Transverse colon (tissue), 4 donors: ENCODE data around the gene VANGL1. TPM values are rescaled to one million over a fixed set of nuclear protein-coding genes. Genes with fewer than 3 reads are reported as not detected.

Source experiments
- DNase-seq: peaks from one replicate; pipeline ENCODE4 v3.0.0-alpha.2; 2019
- H3K27ac ChIP-seq, 4 donors: fragments of 200-600 bp; sonication (generic); 2 replicates each; pipeline ENCODE4 v1.5.1; 2016 to 2018; ENCODE audit warnings: inconsistent platforms in 4 of 4
- H3K27me3 ChIP-seq: fragments of 200-600 bp; sonication (generic); 2 replicates; pipeline ENCODE4 v1.5.1; 2017; ENCODE audit warnings: inconsistent platforms
- H3K36me3 ChIP-seq, 4 donors: fragments of 200-600 bp; sonication (generic); 2 replicates each; pipeline ENCODE4 v1.5.1; 2017 to 2019; ENCODE audit warnings: inconsistent platforms in 4 of 4
- H3K4me1 ChIP-seq, 4 donors: fragments of 200-600 bp; sonication (generic); 2 replicates each; pipeline ENCODE4 v1.5.1; 2017 to 2020; ENCODE audit warnings: inconsistent platforms in 4 of 4
- H3K4me3 ChIP-seq, 4 donors: fragments of 200-600 bp; sonication (generic); 1 replicate in 1 of 4; 2 replicates in 3 of 4; pipeline versions ENCODE4 v1.5.1 to v1.6.1; 2017 to 2019; ENCODE audit warnings: inconsistent platforms in 4 of 4
- H3K9me3 ChIP-seq, 2 donors: fragments of 200-600 bp; sonication (generic); 2 replicates each; pipeline ENCODE4 v1.5.1; 2017 to 2019; ENCODE audit warnings: inconsistent platforms in 2 of 2
- EP300 ChIP-seq: sonication (generic); formaldehyde crosslinking; IDR thresholded peaks from one replicate; pipeline ENCODE4 v1.6.1; 2017; ENCODE audit warnings: antibody characterized with exemption, low read depth
- POLR2A ChIP-seq: fragments of 450-650 bp; IDR thresholded peaks from one replicate; pipeline ENCODE4 v1.6.1; 2016; ENCODE audit warnings: antibody characterized with exemption, mild to moderate bottlenecking, moderate library complexity
- POLR2AphosphoS5 ChIP-seq, 3 donors: sonication (generic); formaldehyde crosslinking; IDR thresholded peaks; one replicate each; pipeline ENCODE4 v1.6.1; 2016; ENCODE audit warnings: antibody characterized with exemption in 3 of 3
- WGBS, 2 donors: methylation state at CpG; one replicate each; pipeline ENCODE4 v1.1.5; 2018; ENCODE audit warnings: low coverage in 1 of 2; 5-methylcytosine and 5-hydroxymethylcytosine counted together
- in situ Hi-C, 4 donors: fragments of 200-750 bp; cut with MboI; loops; one replicate each; pipeline versions ENCODE4 v1.15.0 to v1.15.1; 2017; ENCODE audit warnings: low sequenced_read_pairs in 3 of 4, low pct_ligation_motif_present in 1 of 4, low pct_unique_long_range_greater_than_20kb in 1 of 4
- intact Hi-C: fragments of 100-400 bp; cut with DNase I; formaldehyde crosslinking; loops from one replicate; pipeline ENCODE4 v1.15.1; 2023; ENCODE audit warnings: low total_unique reads
- total RNA-seq, 4 donors: library from RNA; depleted of rRNA; stranded (reverse); fragments of >200 nt; gene quantifications; one replicate each; pipeline ENCODE4 v1.1.0, GENCODE V29; 2016
- TF ChIP-seq, protein P1 (sequence below), 5 experiments: fragments of 200-600 bp in 3 of 5; fragments of 450-650 bp in 2 of 5; sonication (generic) in 3 of 5; IDR thresholded peaks; 1 replicate in 2 of 5; 2 replicates in 3 of 5; pipeline ENCODE4 v1.5.1; 2016 to 2017; ENCODE audit warnings: antibody characterized with exemption in 5 of 5, inconsistent platforms in 3 of 5, mild to moderate bottlenecking in 2 of 5, moderate library complexity in 1 of 5

Gene VANGL1
- total RNA-seq, 4 donors from 2014 or later: 5.6 to 26.9 (median 16.9) TPM

DNA sequence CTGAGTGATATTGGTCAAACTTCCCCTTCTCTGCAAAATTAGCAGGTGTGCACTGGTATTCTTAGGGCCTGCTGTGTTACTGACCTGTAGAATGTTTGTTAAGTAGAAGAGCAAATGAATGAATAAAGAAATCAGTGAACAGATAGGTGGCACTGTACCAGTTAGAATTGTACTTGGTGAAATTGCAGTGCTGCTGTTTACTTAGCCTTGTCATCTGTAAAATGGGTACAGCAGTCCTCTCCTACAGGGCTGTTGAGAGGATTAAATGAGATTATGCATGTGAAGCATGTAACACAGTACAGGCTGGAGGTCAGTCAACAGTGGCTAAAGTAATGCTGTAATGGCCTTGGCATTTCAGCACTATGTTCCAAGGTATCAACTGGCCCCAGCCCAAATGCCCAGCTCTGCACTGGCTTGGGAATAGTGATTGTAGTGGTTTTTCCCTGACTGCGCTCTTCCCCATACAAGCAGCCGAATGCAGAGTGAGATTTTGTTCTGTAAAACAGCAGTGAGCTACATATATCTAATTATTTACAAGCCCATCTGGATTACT lies 10.5 kb downstream of the VANGL1 start:
- in situ Hi-C loops (no loop called here), intact Hi-C loops (no loop called here)
- Histone ChIP-seq H3K27me3 (no peaks in the 10 kb centered on the region), H3K4me1 (peaks cover 19 to 54% (median 39%) of the 10 kb centered on the region in 4 donors), H3K36me3 (no peaks in the 10 kb centered on the region), H3K9me3 (no peaks in the 10 kb centered on the region), H3K27ac (peak overlapping the region in 1 of 4 donors; percentile 57), H3K4me3 (no peak overlapping the region)
- TF ChIP-seq, protein P1, sequence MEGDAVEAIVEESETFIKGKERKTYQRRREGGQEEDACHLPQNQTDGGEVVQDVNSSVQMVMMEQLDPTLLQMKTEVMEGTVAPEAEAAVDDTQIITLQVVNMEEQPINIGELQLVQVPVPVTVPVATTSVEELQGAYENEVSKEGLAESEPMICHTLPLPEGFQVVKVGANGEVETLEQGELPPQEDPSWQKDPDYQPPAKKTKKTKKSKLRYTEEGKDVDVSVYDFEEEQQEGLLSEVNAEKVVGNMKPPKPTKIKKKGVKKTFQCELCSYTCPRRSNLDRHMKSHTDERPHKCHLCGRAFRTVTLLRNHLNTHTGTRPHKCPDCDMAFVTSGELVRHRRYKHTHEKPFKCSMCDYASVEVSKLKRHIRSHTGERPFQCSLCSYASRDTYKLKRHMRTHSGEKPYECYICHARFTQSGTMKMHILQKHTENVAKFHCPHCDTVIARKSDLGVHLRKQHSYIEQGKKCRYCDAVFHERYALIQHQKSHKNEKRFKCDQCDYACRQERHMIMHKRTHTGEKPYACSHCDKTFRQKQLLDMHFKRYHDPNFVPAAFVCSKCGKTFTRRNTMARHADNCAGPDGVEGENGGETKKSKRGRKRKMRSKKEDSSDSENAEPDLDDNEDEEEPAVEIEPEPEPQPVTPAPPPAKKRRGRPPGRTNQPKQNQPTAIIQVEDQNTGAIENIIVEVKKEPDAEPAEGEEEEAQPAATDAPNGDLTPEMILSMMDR (IDR thresholded peaks at IDR 0.05): no peak
- TF ChIP-seq EP300 (no peak), POLR2AphosphoS5 (IDR thresholded peaks at IDR 0.05) (no peak), POLR2A (no peak)
- 97% methylated on average over 2 of the region's 2 CpGs; no CpG with 5 or more reads in 1 of the 2 donors for WGBS, 2 donors
- no peak for DNase-seq

DNA sequence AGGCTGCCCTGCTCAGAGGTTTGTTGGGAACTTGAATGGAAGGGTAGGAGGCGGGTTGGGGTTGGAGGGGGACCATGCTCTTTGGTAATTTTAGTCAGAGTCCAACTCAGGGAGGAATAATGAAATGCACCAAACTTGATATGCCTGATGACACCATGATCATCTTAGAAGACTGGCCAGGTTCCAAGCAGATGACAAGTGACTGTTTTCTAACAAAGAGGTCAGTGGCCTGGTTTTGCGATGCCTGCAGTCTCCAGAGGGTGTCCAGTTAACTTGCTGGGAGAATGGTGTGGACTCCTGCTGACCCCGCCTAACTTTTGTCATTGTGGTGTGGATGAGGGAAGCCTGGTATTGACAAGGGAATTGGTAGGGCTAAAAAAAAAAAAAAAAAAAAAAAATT lies 12.4 kb downstream of the VANGL1 start:
- no peak for TF ChIP-seq POLR2AphosphoS5 (IDR thresholded peaks at IDR 0.05)
- TF ChIP-seq EP300: no peak
- TF ChIP-seq, protein P1 (IDR thresholded peaks at IDR 0.05): no peak
- TF ChIP-seq POLR2A: no peak
- in situ Hi-C loops: no loop called here
- Histone ChIP-seq H3K9me3 (no peaks in the 10 kb centered on the region), H3K27ac (no peak overlapping the region), H3K36me3 (no peaks in the 10 kb centered on the region), H3K4me1 (peaks cover 14 to 36% (median 28%) of the 10 kb centered on the region in 4 donors), H3K27me3 (no peaks in the 10 kb centered on the region), H3K4me3 (no peak overlapping the region)
- DNase-seq: no peak
- WGBS, 2 donors: 72 to 97% methylated on average over 2 to 3 of the region's 3 CpGs
- intact Hi-C loops: no loop called here

DNA sequence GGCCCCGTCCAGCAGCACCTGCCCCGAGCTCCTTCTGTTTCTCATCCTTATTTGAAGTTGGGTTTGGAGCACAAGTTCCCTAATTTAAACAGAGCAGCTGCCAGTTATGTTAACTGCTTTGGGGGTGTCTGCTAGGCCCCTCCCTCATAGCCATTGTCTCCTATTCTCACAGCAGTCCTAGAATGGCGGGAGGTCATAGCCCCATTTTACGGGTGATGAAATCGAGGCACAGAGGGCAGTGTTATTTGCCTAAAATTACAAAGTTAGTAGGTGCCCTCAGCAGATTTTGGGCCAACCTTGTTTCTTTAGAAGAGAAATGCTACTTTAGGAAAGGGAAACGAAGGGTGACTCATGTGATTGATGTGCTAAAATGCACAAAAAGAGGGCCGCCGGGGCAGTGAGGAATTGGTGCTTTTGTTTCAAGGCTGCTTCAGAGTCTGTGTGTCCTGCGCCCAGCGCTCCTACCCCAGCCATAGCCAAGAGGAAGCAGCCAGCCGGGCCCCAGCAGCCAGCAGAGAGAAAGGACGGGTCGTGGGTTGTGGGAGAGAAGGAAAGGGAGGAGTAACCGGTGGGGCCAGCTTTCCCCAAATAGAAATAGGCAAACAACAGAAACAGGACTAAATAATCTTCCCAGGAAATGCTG lies 13.0 kb downstream of the VANGL1 start:
- in situ Hi-C loops (no loop called here), intact Hi-C loops (no loop called here)
- H3K9me3 ChIP-seq: no peaks in the 10 kb centered on the region
- TF ChIP-seq POLR2A (no peak), EP300 (no peak)
- TF ChIP-seq, protein P1 (IDR thresholded peaks at IDR 0.05): no peak
- H3K36me3 ChIP-seq: peaks cover 0 to 2% (median 0%) of the 10 kb centered on the region in 4 donors
- DNase-seq: no peak
- WGBS, 2 donors: 40 to 47% methylated on average over 12 to 14 of the region's 14 CpGs
- no peak overlapping the region for H3K4me3 ChIP-seq
- H3K4me1 ChIP-seq: peaks cover 8 to 29% (median 22%) of the 10 kb centered on the region in 4 donors
- H3K27me3 ChIP-seq: no peaks in the 10 kb centered on the region
- H3K27ac ChIP-seq: no peak overlapping the region

DNA sequence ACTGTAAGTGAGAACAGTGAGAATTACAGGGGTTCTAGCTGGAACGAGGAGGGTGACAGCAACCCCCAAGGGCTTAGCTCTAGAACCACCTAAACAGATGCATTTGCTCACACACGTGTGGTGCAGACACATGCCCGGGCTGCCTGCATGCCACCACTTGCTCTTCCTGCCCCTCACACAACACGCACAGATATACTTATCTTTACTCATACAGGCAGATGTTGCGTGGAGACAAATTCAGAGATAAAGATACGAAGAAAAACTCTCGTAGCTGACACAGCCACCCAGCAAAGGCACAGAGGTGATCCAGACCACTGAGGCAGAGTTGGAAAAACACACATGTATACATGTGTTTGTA lies 13.5 kb downstream of the VANGL1 start:
- Histone ChIP-seq H3K27ac (no peak overlapping the region), H3K27me3 (no peaks in the 10 kb centered on the region), H3K4me3 (no peak overlapping the region), H3K9me3 (no peaks in the 10 kb centered on the region), H3K4me1 (peaks cover 2 to 24% (median 17%) of the 10 kb centered on the region in 4 donors), H3K36me3 (peaks cover 0 to 7% (median 0%) of the 10 kb centered on the region in 4 donors)
- 72 to 85% methylated on average over 3 to 7 of the region's 7 CpGs for WGBS, 2 donors
- no peak for TF ChIP-seq POLR2A
- TF ChIP-seq POLR2AphosphoS5 (IDR thresholded peaks at IDR 0.05): no peak
- no peak for TF ChIP-seq EP300
- TF ChIP-seq, protein P1 (IDR thresholded peaks at IDR 0.05): no peak
- DNase-seq: no peak
- intact Hi-C loops: no loop called here
- in situ Hi-C loops: no loop called here
